ENCODE measurements around the gene DOCK11. TPM values are rescaled to one million over a fixed set of nuclear protein-coding genes. Genes with fewer than 3 reads are reported as not detected.
"Not testable (repeated sequence)": the region's sequence is repeated elsewhere in the genome, so short reads cannot be mapped to it uniquely, and the experiment has no call there.

DOCK11 gene
- total and polyA plus RNA-seq, 2 donors (not counting 1 experiment from before 2014, with no cell fraction given), result 31.0 to 83.5 TPM

GRCh38 chrX:118480172-118480571 is 15.4 kb upstream of the DOCK11 start:
- Histone ChIP-seq H3K36me3 (replicated peaks in 1 of 2; ENCODE audit: control extremely low read depth in 1 of 2, control insufficient read depth in 1 of 2, extremely low read depth in 1 of 2, insufficient read depth in 2 of 2, low read length in 1 of 2) (no peaks in the 10 kb centered on the region), H3K27ac (ENCODE audit: low read length in 2 of 2) (no peak overlapping the region), H3K79me2 (ENCODE audit: control insufficient read depth, insufficient read depth, low read length) (no peaks in the 10 kb centered on the region), H3K4me2 (replicated peaks; ENCODE audit: low read depth, low read length, poor library complexity, severe bottlenecking) (no peak overlapping the region), H4K20me1 (ENCODE audit: control insufficient read depth, insufficient read depth, low read length, poor library complexity, severe bottlenecking) (no peaks in the 10 kb centered on the region), H3K27me3 (replicated peaks in 1 of 4; ENCODE audit: control extremely low read depth in 1 of 4, control insufficient read depth in 3 of 4, insufficient read depth in 4 of 4, low read length in 3 of 4) (no peaks in the 10 kb centered on the region), H3K4me1 (ENCODE audit: control insufficient read depth in 2 of 2, insufficient read depth in 2 of 2, low read length in 2 of 2) (no peaks in the 10 kb centered on the region), H3K9ac (ENCODE audit: low read length) (no peak overlapping the region), H2AFZ (ENCODE audit: insufficient read depth, low read depth, low read length, poor library complexity, severe bottlenecking) (no peak overlapping the region), H3K9me3 (ENCODE audit: control extremely low read depth in 1 of 3, control insufficient read depth in 2 of 3, insufficient read depth in 1 of 3, low read length in 2 of 3) (no peaks in the 10 kb centered on the region), H3K4me3 (ENCODE audit: control extremely low read depth in 1 of 5, extremely low read depth in 1 of 5, insufficient read depth in 1 of 5, low read depth in 2 of 5, low read length in 4 of 5) (no peak overlapping the region)
- Mint-ChIP-seq H3K4me3 (no peak overlapping the region), H3K9me3 (ENCODE audit: insufficient read depth) (no peaks in the 10 kb centered on the region), H3K4me1 (no peaks in the 10 kb centered on the region), H3K27me3 (no peaks in the 10 kb centered on the region), H3K27ac (no peak overlapping the region)
- ChIA-PET CTCF (no interaction called here), POLR2A (no interaction called here)
- WGBS (ENCODE audit: insufficient coverage), result no CpG with 5 or more reads among the region's 1 CpG
- ATAC-seq (ENCODE audit: low read depth) (no peak), DNase-seq (no peak)
- intact Hi-C loops (cut with micrococcal nuclease), result no loop called here
- TF ChIP-seq EZH2 (IDR thresholded peaks at IDR 0.05; ENCODE audit: borderline replicate concordance, insufficient read depth, low read depth, low read length, poor library complexity, severe bottlenecking) (no peak), CTCF (IDR thresholded peaks at IDR 0.05) (no peak)

GRCh38 chrX:118482384-118482783 is 13.2 kb upstream of the DOCK11 start:
- H3K4me3 Mint-ChIP-seq; H3K36me3 ChIP-seq (replicated peaks in 1 of 2; ENCODE audit: control extremely low read depth in 1 of 2, control insufficient read depth in 1 of 2, extremely low read depth in 1 of 2, insufficient read depth in 2 of 2, low read length in 1 of 2); H4K20me1 ChIP-seq (ENCODE audit: control insufficient read depth, insufficient read depth, low read length, poor library complexity, severe bottlenecking); H3K27me3 Mint-ChIP-seq; H3K4me1 ChIP-seq (ENCODE audit: control insufficient read depth in 2 of 2, insufficient read depth in 2 of 2, low read length in 2 of 2); H3K4me3 ChIP-seq (ENCODE audit: control extremely low read depth in 1 of 5, extremely low read depth in 1 of 5, insufficient read depth in 1 of 5, low read depth in 2 of 5, low read length in 4 of 5); H3K4me2 ChIP-seq (replicated peaks; ENCODE audit: low read depth, low read length, poor library complexity, severe bottlenecking); intact Hi-C loops (cut with micrococcal nuclease); H3K27ac ChIP-seq (ENCODE audit: low read length in 2 of 2); H3K4me1 Mint-ChIP-seq; H3K79me2 ChIP-seq (ENCODE audit: control insufficient read depth, insufficient read depth, low read length); H2AFZ ChIP-seq (ENCODE audit: insufficient read depth, low read depth, low read length, poor library complexity, severe bottlenecking); H3K9me3 Mint-ChIP-seq (ENCODE audit: insufficient read depth); H3K9me3 ChIP-seq (ENCODE audit: control extremely low read depth in 1 of 3, control insufficient read depth in 2 of 3, insufficient read depth in 1 of 3, low read length in 2 of 3); H3K27ac Mint-ChIP-seq; DNase-seq; H3K9ac ChIP-seq (ENCODE audit: low read length); POLR2A ChIA-PET; H3K27me3 ChIP-seq (replicated peaks in 1 of 4; ENCODE audit: control extremely low read depth in 1 of 4, control insufficient read depth in 3 of 4, insufficient read depth in 4 of 4, low read length in 3 of 4); ATAC-seq (ENCODE audit: low read depth): not testable (repeated sequence)
- 100% methylated on average over 2 of the region's 4 CpGs for WGBS (ENCODE audit: insufficient coverage)
- CTCF ChIA-PET, result interaction anchor here (1.0 kb wide), 1 partner anchor 119 kb away, joined by 3 read pairs; no protein-coding TSS in a partner anchor
